ENCODE results near the gene INPP4A.
"Not testable (repeated sequence)": the region's sequence is repeated elsewhere in the genome, so short reads cannot be mapped to it uniquely, and the experiment has no call there.

INPP4A gene

DNA sequence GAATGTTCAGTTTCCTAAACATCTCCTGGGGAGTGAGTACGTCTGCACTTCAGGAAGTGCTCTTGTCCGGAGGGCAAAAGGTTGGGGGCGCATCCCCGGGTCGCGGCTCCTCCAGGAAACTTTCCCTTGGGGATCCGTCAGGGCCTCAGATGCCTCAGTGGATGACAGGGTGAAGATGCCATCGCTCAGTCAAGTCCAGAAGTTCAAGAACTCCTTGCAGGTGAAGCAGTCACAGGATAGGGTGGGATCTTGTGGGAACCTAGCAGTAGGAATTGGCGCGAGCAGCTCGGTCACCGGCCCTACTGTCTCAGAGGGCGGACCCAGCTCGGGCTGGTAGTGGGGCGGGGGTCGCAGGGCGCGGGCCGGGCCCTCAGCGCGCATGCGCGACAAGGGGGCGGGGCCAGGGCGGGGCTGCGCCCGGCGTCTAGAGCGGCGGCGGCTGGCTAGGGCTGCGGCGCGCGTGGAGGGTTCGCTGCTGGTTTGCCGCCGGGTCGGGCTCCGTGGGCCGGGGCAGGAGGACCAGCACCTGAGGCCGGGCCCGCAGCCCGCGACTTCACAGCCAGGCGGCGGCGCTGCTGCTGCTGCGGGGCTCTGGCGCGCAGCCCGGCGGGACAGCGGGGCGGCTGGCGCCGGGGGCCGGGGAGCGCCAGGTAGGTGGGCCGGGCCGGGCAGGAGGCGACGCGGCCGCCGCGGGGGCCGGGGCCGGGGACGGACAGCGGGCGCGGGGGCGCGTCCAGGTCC, at the start of gene INPP4A:
TSS of gene INPP4A (plus strand) at position 423 of the 741 bp plus-strand sequence. CDS start 75,191 bp downstream, outside the sequence.
- DNase-seq (ENCODE audit: low read depth, low spot score): no peak

- DNase-seq (ENCODE audit: low read depth, low spot score): no peak
Observed at GRCh38 chr2:98395977-98396376, 48.7 kb upstream of the INPP4A start.

GRCh38 chr2:98396745-98397355, 47.8 kb upstream of the INPP4A start:
- no peak for DNase-seq (ENCODE audit: low read depth, low spot score)

DNA sequence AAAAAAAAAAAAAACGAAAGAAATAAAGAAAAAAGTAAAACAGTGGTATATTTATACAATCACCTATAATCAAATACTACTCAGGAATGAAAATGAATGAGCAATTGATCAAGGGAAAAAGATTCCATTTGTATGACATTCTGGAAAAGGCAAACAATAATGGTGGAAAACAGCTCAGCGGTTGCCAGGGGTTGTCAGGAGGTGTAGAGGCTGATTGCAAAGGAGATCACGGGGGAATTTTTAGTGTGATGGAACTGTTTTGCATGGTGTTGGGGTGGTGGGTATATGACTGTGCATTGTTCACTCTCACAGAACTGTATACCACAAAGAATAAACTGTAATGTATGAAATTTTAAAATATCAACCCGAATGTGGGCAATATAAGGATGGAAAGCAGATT, 45.5 kb upstream of the INPP4A start:
- no peak for DNase-seq (ENCODE audit: low read depth, low spot score)

- DNase-seq (ENCODE audit: low read depth, low spot score): no peak
Observed at GRCh38 chr2:98403878-98404277, 40.8 kb upstream of the INPP4A start.

DNA sequence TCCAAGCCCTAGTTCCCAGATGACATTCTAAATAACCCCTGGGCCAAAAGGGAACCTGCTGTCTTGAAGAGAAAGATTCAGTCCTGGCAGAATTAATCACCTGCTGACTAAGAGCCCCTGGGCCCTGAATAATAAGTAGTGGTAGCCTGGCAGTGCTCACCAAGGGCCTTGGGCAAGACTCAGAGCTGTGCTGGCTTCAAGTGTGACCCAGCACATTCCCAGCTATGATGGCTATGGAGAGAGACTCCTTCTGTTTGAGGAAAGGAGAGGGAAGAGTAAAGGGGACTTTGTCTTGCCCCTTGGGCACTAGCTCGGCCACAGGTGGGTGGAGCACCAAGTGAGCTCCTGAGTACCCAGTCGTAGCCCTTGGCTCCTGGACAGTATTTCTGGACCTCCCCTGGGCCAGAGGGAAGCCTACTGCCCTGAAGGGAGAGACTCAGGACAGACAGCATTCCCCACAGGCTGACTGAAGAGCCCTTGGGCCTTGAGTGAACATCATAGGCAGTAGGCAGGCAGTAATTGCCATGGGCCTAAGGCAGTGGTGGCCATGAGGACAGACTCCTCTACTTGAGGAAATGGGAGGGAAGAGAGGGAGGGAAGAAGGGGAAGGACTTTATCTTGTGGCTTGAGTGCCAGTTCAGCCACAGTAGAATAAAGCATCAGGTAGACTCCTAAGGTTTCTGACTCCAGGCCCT, 40.0 kb upstream of the INPP4A start:
- DNase-seq (ENCODE audit: low read depth, low spot score): no peak

GRCh38 chr2:98405301-98405700, 39.4 kb upstream of the INPP4A start:
- no peak for DNase-seq (ENCODE audit: low read depth, low spot score)

DNA sequence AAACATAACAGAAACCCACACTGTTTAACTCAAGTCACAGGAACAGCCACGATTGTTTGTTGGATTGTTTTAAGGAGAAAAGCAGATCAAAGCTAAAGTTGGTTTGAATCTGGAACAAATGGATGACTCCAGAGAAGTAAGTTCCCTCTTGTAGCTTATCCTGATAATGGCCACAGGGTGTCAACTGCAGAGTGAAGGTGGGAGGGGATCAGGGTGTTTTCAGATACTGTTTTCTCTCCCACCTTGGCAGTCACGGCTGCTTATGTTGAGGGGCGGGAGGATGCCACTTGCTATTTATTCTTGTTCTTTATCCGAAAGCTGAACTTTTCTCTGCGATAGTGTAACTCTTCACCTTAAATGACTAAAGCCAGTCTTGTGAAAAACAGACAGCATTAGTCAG, 36.5 kb upstream of the INPP4A start:
- DNase-seq (ENCODE audit: low read depth, low spot score): no peak

DNA sequence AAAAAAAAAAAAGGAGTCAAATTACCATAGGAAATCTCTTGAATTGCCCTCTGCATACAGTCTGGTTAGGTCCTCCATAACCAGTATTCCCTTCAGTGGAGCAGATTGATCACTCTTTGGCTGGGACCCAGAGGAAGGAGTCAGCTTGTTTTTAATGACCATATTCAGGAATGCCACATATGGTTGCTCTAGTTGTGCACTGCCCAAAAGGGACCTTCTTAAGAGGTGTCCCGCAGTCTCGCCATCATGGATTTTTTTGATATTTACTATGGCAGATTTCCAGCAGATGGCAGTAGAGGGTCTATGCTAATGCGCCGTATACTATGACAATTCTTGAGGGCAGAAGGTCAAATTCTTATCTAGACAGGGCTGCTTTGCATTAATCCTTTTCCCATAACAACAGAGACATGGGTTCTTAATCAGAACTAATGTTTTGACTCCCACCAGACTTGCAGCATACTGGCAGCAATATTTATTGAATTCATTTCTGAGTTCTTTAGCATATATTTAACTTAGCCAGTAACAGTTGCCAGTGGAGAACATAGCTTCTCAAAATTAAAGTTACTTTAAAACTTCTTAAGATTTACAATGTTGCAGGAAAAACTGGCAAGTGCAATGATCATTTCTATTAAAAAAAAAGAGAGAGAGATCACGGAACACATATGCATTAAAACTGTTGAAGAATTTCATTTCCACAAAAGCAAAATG, 31.8 kb upstream of the INPP4A start:
- peak; percentile 15 for DNase-seq (ENCODE audit: low read depth, low spot score)

DNA sequence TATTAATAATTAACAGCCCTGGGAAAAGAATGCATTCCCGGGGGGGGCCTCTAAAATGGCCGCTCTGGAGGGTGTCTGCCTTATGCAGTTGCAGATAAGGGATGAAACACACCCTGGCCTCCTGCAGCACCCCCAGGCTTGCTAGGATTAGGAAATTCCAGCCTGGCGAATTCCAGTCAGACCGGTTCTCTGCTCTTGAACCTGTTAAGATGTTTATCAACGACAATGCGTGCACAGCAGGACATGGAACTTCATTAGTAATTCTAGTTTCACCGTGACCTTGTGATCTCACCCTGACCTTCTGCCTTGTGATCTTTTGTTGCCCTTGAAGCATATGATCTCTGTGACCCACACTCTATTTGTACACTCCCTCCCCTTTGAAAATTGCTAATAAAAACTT, 30.4 kb upstream of the INPP4A start:
- DNase-seq (ENCODE audit: low read depth, low spot score): not testable (repeated sequence)

DNA sequence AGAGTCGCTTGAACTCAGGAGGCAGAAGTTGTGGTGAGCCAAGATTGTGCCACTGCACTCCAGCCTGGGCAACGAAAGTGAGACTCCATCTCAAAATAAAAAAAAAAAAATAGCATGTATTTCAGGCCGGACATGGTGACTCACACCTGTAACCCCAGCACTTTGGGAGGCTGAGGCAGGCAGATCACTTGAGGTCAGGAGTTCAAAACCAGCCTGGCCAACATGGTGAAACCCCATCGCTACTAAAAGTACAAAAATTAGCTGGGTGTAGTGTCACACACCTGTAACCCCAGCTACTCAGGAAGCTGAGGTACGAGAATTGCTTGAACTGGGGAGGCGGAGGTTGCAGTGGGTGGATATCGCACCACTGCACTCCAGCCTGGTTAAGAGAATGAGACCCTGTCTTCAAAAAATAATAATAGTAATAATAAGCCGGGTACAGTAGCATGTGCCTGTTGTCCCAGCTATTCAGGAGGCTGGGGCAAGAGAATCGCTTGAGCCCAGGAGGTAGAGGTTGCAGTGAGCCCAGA, 28.9 kb upstream of the INPP4A start:
- DNase-seq (ENCODE audit: low read depth, low spot score): not testable (repeated sequence)

GRCh38 chr2:98416383-98417159, 28.1 kb upstream of the INPP4A start:
- no peak for DNase-seq (ENCODE audit: low read depth, low spot score)

GRCh38 chr2:98419544-98419943, 25.1 kb upstream of the INPP4A start:
- no peak for DNase-seq (ENCODE audit: low read depth, low spot score)

DNA sequence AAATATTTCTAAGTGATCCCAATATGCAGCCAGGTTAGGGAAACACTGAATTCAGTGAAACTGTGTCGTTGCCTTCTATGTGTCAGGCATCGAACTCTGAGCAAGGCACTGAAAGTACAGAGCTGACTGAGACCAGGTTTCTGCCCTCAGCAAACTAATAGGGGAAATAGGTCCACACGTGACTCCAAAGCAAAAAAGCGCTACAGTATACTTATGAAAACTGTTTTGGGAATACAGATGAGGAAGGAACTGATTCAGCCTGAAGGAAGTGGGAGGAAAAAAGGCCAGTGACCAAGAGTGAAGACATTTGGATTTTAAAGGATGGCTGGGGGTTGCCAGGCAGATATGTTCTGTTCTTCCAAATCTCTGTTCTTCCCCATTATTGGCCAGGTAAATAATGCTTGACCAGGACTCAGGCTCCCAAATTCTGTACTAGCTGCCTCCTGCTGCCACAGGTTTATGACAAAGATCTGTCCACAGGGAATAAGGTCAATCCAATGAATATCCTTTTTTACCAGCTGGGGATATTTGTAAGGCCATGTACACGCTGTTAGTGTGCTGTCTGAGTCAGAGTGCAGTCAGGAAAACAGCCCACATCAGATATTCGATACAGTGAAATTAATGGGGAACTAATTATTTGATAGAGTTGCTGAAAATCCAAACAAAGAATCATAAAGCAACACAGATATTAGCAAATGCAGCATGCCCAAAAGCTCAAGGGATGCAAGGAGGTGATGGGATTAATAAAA, 24.5 kb upstream of the INPP4A start:
- DNase-seq (ENCODE audit: low read depth, low spot score): no peak

- no peak for DNase-seq (ENCODE audit: low read depth, low spot score)
Observed at GRCh38 chr2:98422449-98422848, 22.2 kb upstream of the INPP4A start.

DNA sequence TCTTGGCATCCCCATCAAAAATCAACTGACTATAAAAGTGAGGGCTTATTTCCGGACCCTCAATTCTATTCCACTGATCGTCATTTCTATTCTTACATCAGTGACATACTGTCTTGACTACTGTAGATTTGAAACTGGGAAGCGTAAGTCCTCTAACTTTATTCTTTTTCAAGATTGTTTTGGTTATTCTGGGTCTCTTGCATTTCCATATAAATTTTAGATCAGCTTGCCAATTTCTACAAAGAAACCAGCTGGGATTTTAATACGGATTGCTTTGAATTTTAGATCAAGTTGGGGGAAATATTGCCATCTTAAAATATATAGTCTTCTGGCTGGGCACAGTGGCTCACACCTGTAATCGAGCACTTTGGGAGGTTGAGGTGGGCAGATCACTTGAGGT, 17.9 kb upstream of the INPP4A start:
- DNase-seq (ENCODE audit: low read depth, low spot score): no peak

- no peak for DNase-seq (ENCODE audit: low read depth, low spot score)
Observed at GRCh38 chr2:98432145-98432544, 12.5 kb upstream of the INPP4A start.

DNA sequence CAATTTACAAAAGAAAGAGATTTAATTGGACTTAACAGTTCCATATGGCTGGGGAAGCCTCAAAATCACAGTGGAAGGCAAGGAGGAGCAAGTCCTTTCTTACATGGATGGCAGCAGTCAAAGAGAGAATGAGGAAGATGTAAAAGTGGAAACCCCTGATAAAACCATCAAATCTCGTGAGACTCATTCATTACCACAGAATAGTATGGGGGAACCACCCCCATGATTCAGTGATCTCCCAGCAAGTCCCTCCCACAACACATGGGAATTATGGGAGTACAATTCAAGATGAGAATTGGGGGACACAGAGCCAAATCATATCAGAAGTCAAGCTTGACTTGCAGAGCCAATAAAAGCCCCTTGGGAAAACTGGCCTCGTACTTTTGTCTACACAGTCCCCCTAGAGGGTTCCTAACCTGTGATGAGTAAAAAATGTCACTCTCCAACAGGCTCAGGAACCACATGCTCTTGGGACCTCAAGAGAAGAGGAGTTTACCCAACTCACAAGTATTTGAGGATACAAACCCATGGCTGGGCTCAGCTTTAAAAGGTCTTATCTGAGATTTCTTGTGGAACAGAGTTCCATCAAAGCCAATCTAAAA, 11.2 kb upstream of the INPP4A start:
- DNase-seq (ENCODE audit: low read depth, low spot score): no peak

- DNase-seq (ENCODE audit: low read depth, low spot score): no peak
Observed at GRCh38 chr2:98434492-98434891, 10.2 kb upstream of the INPP4A start.

- not testable (repeated sequence) for DNase-seq (ENCODE audit: low read depth, low spot score)
Observed at GRCh38 chr2:98435670-98436069, 9.0 kb upstream of the INPP4A start.
